KOPT-K1 (cell line): ENCODE results near the gene ZNF616.
"Not testable (repeated sequence)": the region's sequence is repeated elsewhere in the genome, so short reads cannot be mapped to it uniquely, and the experiment has no call there.

ENCODE experiments used
- H3K27ac ChIP-seq: fragments of 200-600 bp; sonication (generic); 2 replicates; pipeline ENCODE4 v1.5.1; 2016; ENCODE audit warnings: antibody characterized with exemption, mild to moderate bottlenecking, low read depth, low read length; ENCODE audit not compliant: poor library complexity, severe bottlenecking
- H3K36me3 ChIP-seq: fragments of 200-600 bp; sonication (generic); 2 replicates; pipeline ENCODE4 v1.5.1; 2017; ENCODE audit warnings: antibody characterized with exemption, mild to moderate bottlenecking, low read length, moderate library complexity; ENCODE audit not compliant: insufficient read depth
- H3K9me3 ChIP-seq: fragments of 200-600 bp; sonication (generic); 2 replicates; pipeline ENCODE4 v1.5.1; 2017; ENCODE audit warnings: antibody characterized with exemption, low read length, mild to moderate bottlenecking; ENCODE audit not compliant: insufficient read depth, poor library complexity, severe bottlenecking

ZNF616 gene

GRCh38 chr19:52138983-52139251 is 821 bp downstream of the ZNF616 start:
- Histone ChIP-seq H3K9me3 (peaks cover 42% of the 10 kb centered on the region), H3K27ac (peak overlapping the region; percentile 82), H3K36me3 (peaks cover 27% of the 10 kb centered on the region)

GRCh38 chr19:52138278-52138982 is 1.3 kb downstream of the ZNF616 start:
- H3K27ac ChIP-seq = peak overlapping the region; percentile 82
- H3K36me3 ChIP-seq = peaks cover 31% of the 10 kb centered on the region
- H3K9me3 ChIP-seq = peaks cover 47% of the 10 kb centered on the region

- H3K27ac ChIP-seq = no peak overlapping the region
- H3K9me3 ChIP-seq = peaks cover 100% of the 10 kb centered on the region
- H3K36me3 ChIP-seq = peaks cover 98% of the 10 kb centered on the region
Measured at GRCh38 chr19:52120286-52120685, 19.5 kb downstream of the ZNF616 start.

- H3K36me3 ChIP-seq = peaks cover 78% of the 10 kb centered on the region
- peaks cover 100% of the 10 kb centered on the region for H3K9me3 ChIP-seq
- no peak overlapping the region for H3K27ac ChIP-seq
Measured at GRCh38 chr19:52115526-52116053, 24.1 kb downstream of the ZNF616 start.

- peaks cover 100% of the 10 kb centered on the region for H3K9me3 ChIP-seq
- H3K27ac ChIP-seq = no peak overlapping the region
- peaks cover 69% of the 10 kb centered on the region for H3K36me3 ChIP-seq
Measured at GRCh38 chr19:52114691-52115090, 25.0 kb downstream of the ZNF616 start.

- no peak overlapping the region for H3K27ac ChIP-seq
- H3K9me3 ChIP-seq = peaks cover 99% of the 10 kb centered on the region
- H3K36me3 ChIP-seq = peaks cover 49% of the 10 kb centered on the region
Measured at GRCh38 chr19:52112624-52113023, 27.1 kb downstream of the ZNF616 start.

- H3K9me3 ChIP-seq = peaks cover 98% of the 10 kb centered on the region
- H3K36me3 ChIP-seq = peaks cover 32% of the 10 kb centered on the region
- H3K27ac ChIP-seq = no peak overlapping the region
Measured at GRCh38 chr19:52110780-52111179, 29.0 kb downstream of the ZNF616 start.

GRCh38 chr19:52102782-52103181 is 37.0 kb downstream of the ZNF616 start:
- H3K9me3 ChIP-seq = peaks cover 80% of the 10 kb centered on the region
- H3K27ac ChIP-seq = no peak overlapping the region
- H3K36me3 ChIP-seq = no peaks in the 10 kb centered on the region

- peaks cover 80% of the 10 kb centered on the region for H3K9me3 ChIP-seq
- H3K36me3 ChIP-seq = no peaks in the 10 kb centered on the region
- no peak overlapping the region for H3K27ac ChIP-seq
Measured at GRCh38 chr19:52101866-52102562, 37.7 kb downstream of the ZNF616 start.

- no peak overlapping the region for H3K27ac ChIP-seq
- peaks cover 78% of the 10 kb centered on the region for H3K9me3 ChIP-seq
- H3K36me3 ChIP-seq = no peaks in the 10 kb centered on the region
Measured at GRCh38 chr19:52099497-52100138, 40.1 kb downstream of the ZNF616 start.

GRCh38 chr19:52096416-52096815 is 43.3 kb downstream of the ZNF616 start:
- H3K27ac ChIP-seq = not testable (repeated sequence)
- Histone ChIP-seq H3K36me3 (peaks cover 23% of the 10 kb centered on the region), H3K9me3 (peaks cover 74% of the 10 kb centered on the region)

GRCh38 chr19:52095172-52096014 is 44.3 kb downstream of the ZNF616 start, which contains the start of gene ZNF841:
TSS of gene ZNF841 (minus strand) at chr19:52095765. CDS start at chr19:52084801, 10,964 bp downstream.
- H3K9me3 ChIP-seq = peaks cover 83% of the 10 kb centered on the region

GRCh38 chr19:52094526-52095130 is 45.1 kb downstream of the ZNF616 start:
- peaks cover 40% of the 10 kb centered on the region for H3K36me3 ChIP-seq
- peaks cover 86% of the 10 kb centered on the region for H3K9me3 ChIP-seq
- peak overlapping the region; percentile 72 for H3K27ac ChIP-seq

More at GRCh38 chr19:52095172-52096014, 44.3 kb downstream of the ZNF616 start, which contains the start of gene ZNF841:
- Histone ChIP-seq H3K27ac (peak within 1 kb of the TSS; percentile 72), H3K36me3 (peaks cover 33% of the 10 kb centered on the region)

GRCh38 chr19:52086481-52086880 is 53.3 kb downstream of the ZNF616 start:
- peaks cover 100% of the 10 kb centered on the region for H3K9me3 ChIP-seq
- no peak overlapping the region for H3K27ac ChIP-seq
- H3K36me3 ChIP-seq = peaks cover 99% of the 10 kb centered on the region
